Neural cell (in vitro differentiated cells): ENCODE data around the gene MFSD6L.

Experiments used
- CTCF ChIP-seq: fragments of 450-650 bp; IDR thresholded peaks from 2 replicates; pipeline ENCODE4 v1.5.1; 2014; ENCODE audit warnings: antibody characterized with exemption, mild to moderate bottlenecking, moderate library complexity; ENCODE audit not compliant: poor library complexity, severe bottlenecking
- EP300 ChIP-seq: fragments of 450-650 bp; conservative IDR thresholded peaks from 2 replicates; pipeline ENCODE4 v1.6.1; 2014; ENCODE audit warnings: antibody characterized with exemption, mild to moderate bottlenecking, moderate library complexity; ENCODE audit not compliant: poor library complexity, severe bottlenecking
- EZH2 ChIP-seq: fragments of 200-600, 300-800 bp; shearing (Covaris generic), sonication (generic); IDR thresholded peaks from 2 replicates; pipeline ENCODE4 v1.6.1; 2014; ENCODE audit warnings: antibody characterized with exemption, low read length, borderline replicate concordance, mild to moderate bottlenecking; ENCODE audit not compliant: insufficient read depth, poor library complexity, severe bottlenecking
- MXI1 ChIP-seq: fragments of 450-650 bp; conservative IDR thresholded peaks from 2 replicates; pipeline ENCODE4 v1.6.1; 2014; ENCODE audit warnings: antibody characterized with exemption, mild to moderate bottlenecking; ENCODE audit not compliant: poor library complexity, severe bottlenecking
- POLR2AphosphoS5 ChIP-seq: IDR thresholded peaks from 2 replicates; pipeline ENCODE4 v1.6.1; 2012
- RAD21 ChIP-seq: fragments of 450-650 bp; conservative IDR thresholded peaks from 2 replicates; pipeline ENCODE4 v1.6.1; 2014; ENCODE audit warnings: antibody characterized with exemption, mild to moderate bottlenecking, moderate library complexity
- SMC3 ChIP-seq: fragments of 450-650 bp; conservative IDR thresholded peaks from 2 replicates; pipeline ENCODE4 v1.6.1; 2014; ENCODE audit warnings: antibody characterized with exemption, mild to moderate bottlenecking, moderate library complexity; ENCODE audit not compliant: poor library complexity
- TAF1 ChIP-seq: IDR thresholded peaks from 2 replicates; pipeline ENCODE4 v1.6.1; 2012; ENCODE audit warnings: low read depth
- TF ChIP-seq, protein P1 (sequence below): IDR thresholded peaks from 2 replicates; pipeline ENCODE4 v1.6.1; 2012; ENCODE audit warnings: borderline replicate concordance

GRCh38 chr17:8776248-8776647 lies 22.9 kb downstream of the MFSD6L start:
- TF ChIP-seq CTCF, result no peak
- no peak for TF ChIP-seq EZH2
- no peak for TF ChIP-seq POLR2AphosphoS5
- no peak for TF ChIP-seq MXI1
- no peak for TF ChIP-seq RAD21
- TF ChIP-seq EP300, result no peak
- TF ChIP-seq, protein P1, sequence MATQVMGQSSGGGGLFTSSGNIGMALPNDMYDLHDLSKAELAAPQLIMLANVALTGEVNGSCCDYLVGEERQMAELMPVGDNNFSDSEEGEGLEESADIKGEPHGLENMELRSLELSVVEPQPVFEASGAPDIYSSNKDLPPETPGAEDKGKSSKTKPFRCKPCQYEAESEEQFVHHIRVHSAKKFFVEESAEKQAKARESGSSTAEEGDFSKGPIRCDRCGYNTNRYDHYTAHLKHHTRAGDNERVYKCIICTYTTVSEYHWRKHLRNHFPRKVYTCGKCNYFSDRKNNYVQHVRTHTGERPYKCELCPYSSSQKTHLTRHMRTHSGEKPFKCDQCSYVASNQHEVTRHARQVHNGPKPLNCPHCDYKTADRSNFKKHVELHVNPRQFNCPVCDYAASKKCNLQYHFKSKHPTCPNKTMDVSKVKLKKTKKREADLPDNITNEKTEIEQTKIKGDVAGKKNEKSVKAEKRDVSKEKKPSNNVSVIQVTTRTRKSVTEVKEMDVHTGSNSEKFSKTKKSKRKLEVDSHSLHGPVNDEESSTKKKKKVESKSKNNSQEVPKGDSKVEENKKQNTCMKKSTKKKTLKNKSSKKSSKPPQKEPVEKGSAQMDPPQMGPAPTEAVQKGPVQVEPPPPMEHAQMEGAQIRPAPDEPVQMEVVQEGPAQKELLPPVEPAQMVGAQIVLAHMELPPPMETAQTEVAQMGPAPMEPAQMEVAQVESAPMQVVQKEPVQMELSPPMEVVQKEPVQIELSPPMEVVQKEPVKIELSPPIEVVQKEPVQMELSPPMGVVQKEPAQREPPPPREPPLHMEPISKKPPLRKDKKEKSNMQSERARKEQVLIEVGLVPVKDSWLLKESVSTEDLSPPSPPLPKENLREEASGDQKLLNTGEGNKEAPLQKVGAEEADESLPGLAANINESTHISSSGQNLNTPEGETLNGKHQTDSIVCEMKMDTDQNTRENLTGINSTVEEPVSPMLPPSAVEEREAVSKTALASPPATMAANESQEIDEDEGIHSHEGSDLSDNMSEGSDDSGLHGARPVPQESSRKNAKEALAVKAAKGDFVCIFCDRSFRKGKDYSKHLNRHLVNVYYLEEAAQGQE, result no peak
- TF ChIP-seq TAF1, result no peak
- no peak for TF ChIP-seq SMC3
